ENCODE measurements around the gene HSPB7. TPM values are rescaled to one million over a fixed set of nuclear protein-coding genes. Genes with fewer than 3 reads are reported as not detected.

HSPB7 gene
- total and polyA plus RNA-seq, 2 donors (not counting 3 experiments of a cell fraction or from before 2014, with no cell fraction given), result not detected

- Histone ChIP-seq H2AFZ (ENCODE audit: low read depth, low read length) (no peak overlapping the region), H3K9me3 (replicated peaks; ENCODE audit: control insufficient read depth, insufficient read depth, low read length) (no peaks in the 10 kb centered on the region), H3K36me3 (ENCODE audit: control insufficient read depth in 2 of 2, extremely low read depth in 1 of 2, insufficient read depth in 2 of 2, low read length in 2 of 2) (no peaks in the 10 kb centered on the region), H3K27me3 (ENCODE audit: control insufficient read depth in 2 of 2, insufficient read depth in 2 of 2, low read length in 2 of 2) (no peaks in the 10 kb centered on the region), H3K9ac (replicated peaks; ENCODE audit: extremely low read depth, insufficient read depth, low read length) (no peak overlapping the region), H3K79me2 (ENCODE audit: control insufficient read depth, insufficient read depth, low read length) (no peaks in the 10 kb centered on the region), H3K4me3 (replicated peaks in 1 of 3; ENCODE audit: insufficient read depth in 1 of 3, low read depth in 1 of 3, low read length in 3 of 3) (no peak overlapping the region), H4K20me1 (replicated peaks; ENCODE audit: control insufficient read depth, extremely low read depth, insufficient read depth, low read length) (no peaks in the 10 kb centered on the region), H3K4me1 (ENCODE audit: control insufficient read depth, extremely low read depth, insufficient read depth, low read length) (peaks cover 4% of the 10 kb centered on the region), H3K4me2 (ENCODE audit: insufficient read depth, low read length) (no peak overlapping the region), H3K9me1 (replicated peaks; ENCODE audit: control insufficient read depth, extremely low read depth, insufficient read depth, low read length) (no peaks in the 10 kb centered on the region), H3K27ac (ENCODE audit: insufficient read depth, low read depth, low read length) (no peak overlapping the region)
- FAIRE-seq (no peak), DNase-seq (ENCODE audit: low read depth, low spot score) (no peak)
- no TSS peak for BruUV-seq (replicated peaks)
- POLR2A ChIA-PET, result no interaction called here
- no peak for TF ChIP-seq FOS (IDR thresholded peaks at IDR 0.05; ENCODE audit: borderline replicate concordance, insufficient read depth, low read length)
- no peak for TF ChIP-seq GATA2 (IDR thresholded peaks at IDR 0.05; ENCODE audit: insufficient read depth, insufficient read length, low read depth, low read length)
- no peak for TF ChIP-seq MYC (IDR thresholded peaks at IDR 0.05; ENCODE audit: low read depth, low read length)
- TF ChIP-seq POLR2AphosphoS5 (IDR thresholded peaks at IDR 0.05; ENCODE audit: insufficient read depth, low read depth, low read length), result no peak
- no peak for TF ChIP-seq JUN (IDR thresholded peaks at IDR 0.05; ENCODE audit: borderline replicate concordance, insufficient read depth, insufficient read length, low read depth)
- TF ChIP-seq POLR2A (IDR thresholded peaks at IDR 0.05; ENCODE audit: low read depth, low read length), result no peak
- no peak for TF ChIP-seq CTCF (IDR thresholded peaks at IDR 0.05; ENCODE audit: extremely low read depth in 1 of 2, insufficient read depth in 1 of 2, low read depth in 1 of 2, low read length in 2 of 2)
- no peak for TF ChIP-seq MAX (IDR thresholded peaks at IDR 0.05; ENCODE audit: insufficient read depth, insufficient read length)
- TF ChIP-seq EZH2 (IDR thresholded peaks at IDR 0.05; ENCODE audit: borderline replicate concordance, low read depth, low read length, severe bottlenecking), result no peak
- intact Hi-C loops (cut with micrococcal nuclease) (no loop called here), dilution Hi-C loops (cut with MboI; ENCODE audit: extremely low pct_ligation_motif_present, low sequenced_read_pairs) (no loop called here)
- CTCF ChIA-PET, result interaction anchor here (1.6 to 3.2 kb wide), 2 partner anchors 14 to 45 kb away, joined by 3 to 19 read pairs; no protein-coding TSS in a partner anchor
These were observed 7.0 kb downstream of the HSPB7 start for GRCh38 chr1:16010837-16011236.

Data from endothelial cell of umbilical vein (primary cell).